ENCODE results near the gene LHFPL6. TPM values are rescaled to one million over a fixed set of nuclear protein-coding genes. Genes with fewer than 3 reads are reported as not detected.

Gene LHFPL6
- total RNA-seq, 2 donors from 2014 or later: 0.50 TPM; not detected in 1

DNA sequence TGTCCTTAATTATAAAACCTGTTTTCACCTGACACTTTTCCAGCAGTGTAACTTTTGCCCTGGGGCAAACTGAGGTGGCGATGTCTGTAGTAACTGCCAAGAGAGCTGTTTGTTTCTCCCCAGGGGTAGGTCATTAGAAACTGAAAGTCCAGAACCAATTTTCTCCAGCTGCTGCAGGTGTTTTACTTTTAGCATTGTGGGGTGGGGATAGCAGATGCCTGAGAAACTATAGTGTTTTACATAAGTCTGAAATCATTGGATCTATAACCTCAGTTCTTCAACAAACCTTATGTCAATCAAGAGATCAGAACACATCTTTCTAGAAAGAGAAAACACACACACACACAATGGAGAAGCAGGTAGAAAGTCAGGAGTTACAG is 92.7 kb downstream of the LHFPL6 start:
- Mint-ChIP-seq H3K4me1 (no peaks in the 10 kb centered on the region), H3K27me3 (peaks cover 28% of the 10 kb centered on the region), H3K36me3 (ENCODE audit: low read depth) (peaks cover 4% of the 10 kb centered on the region), H3K4me3 (no peak overlapping the region), H3K27ac (no peak overlapping the region)
- no peak for ATAC-seq
- no peaks in the 10 kb centered on the region for H3K9me3 ChIP-seq (ENCODE audit: control insufficient read depth, low read length, poor library complexity, severe bottlenecking)
- DNase-seq: no peak

DNA sequence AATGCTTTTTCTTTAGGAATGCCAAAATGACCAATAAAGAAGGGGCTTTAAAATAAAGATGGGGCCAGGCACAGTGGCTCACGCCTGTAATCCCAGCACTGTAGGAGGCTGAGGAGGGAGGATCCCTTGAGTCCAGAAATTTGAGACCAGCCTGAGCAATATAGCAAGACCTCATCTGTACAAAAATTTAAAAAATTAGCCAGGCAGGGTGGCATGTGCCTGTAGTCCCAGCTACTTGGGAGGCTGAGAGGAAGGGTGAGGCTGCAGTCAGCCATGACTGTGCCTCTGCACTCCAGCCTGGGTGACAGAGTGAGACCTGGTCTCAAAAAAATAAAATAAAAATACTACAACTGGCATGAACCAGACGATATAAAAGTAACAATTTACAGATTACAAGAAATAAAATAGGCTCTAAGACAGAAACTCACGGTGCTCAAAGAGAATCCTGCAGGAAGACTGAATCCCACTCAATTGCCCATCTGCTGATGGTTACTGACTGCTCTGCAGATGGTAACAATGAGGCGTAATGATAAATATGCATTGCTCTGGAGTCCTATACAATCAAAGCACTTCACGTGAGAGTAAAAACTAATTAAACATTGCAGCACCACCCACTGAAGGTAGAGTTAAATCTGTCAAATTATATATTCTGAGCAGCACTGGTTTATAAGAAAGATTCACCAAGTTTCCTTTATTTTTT is 93.2 kb downstream of the LHFPL6 start:
- Mint-ChIP-seq H3K27me3 (peaks cover 32% of the 10 kb centered on the region), H3K4me1 (peaks cover 3% of the 10 kb centered on the region), H3K36me3 (ENCODE audit: low read depth) (peaks cover 4% of the 10 kb centered on the region), H3K4me3 (no peak overlapping the region), H3K27ac (no peak overlapping the region)
- no peaks in the 10 kb centered on the region for H3K9me3 ChIP-seq (ENCODE audit: control insufficient read depth, low read length, poor library complexity, severe bottlenecking)
- ATAC-seq: no peak
- DNase-seq: no peak

DNA sequence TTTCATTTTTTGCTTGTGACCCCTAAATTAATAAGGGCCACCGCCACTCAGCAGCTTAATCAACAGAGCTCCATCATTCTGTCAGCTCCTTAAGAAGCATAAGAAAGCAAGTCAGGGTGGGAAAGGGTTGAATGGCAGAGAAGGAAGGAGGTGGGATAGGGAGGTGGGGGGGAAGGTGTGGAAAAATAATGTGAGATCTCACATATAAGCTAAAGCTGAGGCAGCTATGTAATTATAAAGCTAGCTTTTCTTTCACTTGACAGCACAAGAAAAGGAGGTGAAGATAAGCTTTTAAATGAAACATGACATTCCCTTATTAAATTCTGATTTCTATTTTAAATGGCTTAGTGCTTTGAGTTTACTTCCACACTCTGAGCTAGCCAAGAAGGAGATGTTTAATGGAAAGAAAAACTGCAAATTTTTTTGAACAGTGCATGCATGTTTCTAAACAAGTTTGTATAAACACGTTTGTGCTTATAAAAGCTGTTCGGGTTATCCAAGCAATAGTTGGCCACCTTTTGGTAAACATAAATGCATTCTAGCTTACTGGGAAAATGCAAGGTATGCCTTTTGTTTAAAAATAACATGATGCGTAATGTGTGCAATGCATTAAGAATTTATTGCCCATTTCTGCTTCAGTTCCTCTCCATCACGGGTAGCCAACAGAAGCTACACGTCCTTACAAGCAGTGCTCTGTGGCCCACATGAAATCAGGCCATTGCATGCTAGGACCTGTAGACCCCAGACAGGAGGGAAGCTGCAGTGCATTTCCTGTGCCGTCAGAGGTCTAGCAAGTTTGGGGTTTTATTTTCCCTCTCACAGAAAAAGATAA is 96.2 kb downstream of the LHFPL6 start:
- H3K4me3 Mint-ChIP-seq: no peak overlapping the region
- no peak for ATAC-seq
- H3K27me3 Mint-ChIP-seq: peaks cover 23% of the 10 kb centered on the region
- peaks cover 3% of the 10 kb centered on the region for H3K4me1 Mint-ChIP-seq
- H3K9me3 ChIP-seq (ENCODE audit: control insufficient read depth, low read length, poor library complexity, severe bottlenecking): no peaks in the 10 kb centered on the region
- no peak for DNase-seq
- H3K36me3 Mint-ChIP-seq (ENCODE audit: low read depth): peaks cover 2% of the 10 kb centered on the region
- H3K27ac Mint-ChIP-seq: no peak overlapping the region

DNA sequence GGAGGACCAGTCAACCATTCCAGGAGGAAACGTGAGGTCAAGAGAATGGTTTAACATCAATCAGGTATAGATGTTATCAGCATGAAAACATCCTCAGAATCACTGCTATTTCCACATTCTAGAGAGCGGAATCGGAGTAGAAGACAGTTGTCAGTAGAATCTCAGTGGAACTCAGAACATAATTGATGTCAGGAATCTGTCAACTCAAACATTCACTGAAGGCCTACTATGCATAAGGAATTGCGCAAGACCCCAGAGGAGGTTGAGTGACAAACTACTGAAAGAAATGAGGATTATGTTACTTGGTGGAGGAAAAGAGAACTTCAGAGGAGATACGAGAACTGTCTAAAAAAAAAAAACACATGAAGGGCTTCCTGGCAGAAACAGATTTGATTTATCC is 97.8 kb downstream of the LHFPL6 start:
- no peak for DNase-seq
- no peaks in the 10 kb centered on the region for H3K9me3 ChIP-seq (ENCODE audit: control insufficient read depth, low read length, poor library complexity, severe bottlenecking)
- Mint-ChIP-seq H3K27ac (peak overlapping the region; percentile 5), H3K4me3 (no peak overlapping the region), H3K36me3 (ENCODE audit: low read depth) (no peaks in the 10 kb centered on the region), H3K27me3 (peaks cover 22% of the 10 kb centered on the region), H3K4me1 (peaks cover 3% of the 10 kb centered on the region)
- no peak for ATAC-seq

- no peaks in the 10 kb centered on the region for H3K9me3 ChIP-seq (ENCODE audit: control insufficient read depth, low read length, poor library complexity, severe bottlenecking)
- Mint-ChIP-seq H3K4me3 (no peak overlapping the region), H3K4me1 (peaks cover 3% of the 10 kb centered on the region), H3K36me3 (ENCODE audit: low read depth) (no peaks in the 10 kb centered on the region), H3K27me3 (peaks cover 24% of the 10 kb centered on the region), H3K27ac (no peak overlapping the region)
- DNase-seq (no peak), ATAC-seq (no peak)
Measured at GRCh38 chr13:39503048-39503447, 99.9 kb downstream of the LHFPL6 start.

DNA sequence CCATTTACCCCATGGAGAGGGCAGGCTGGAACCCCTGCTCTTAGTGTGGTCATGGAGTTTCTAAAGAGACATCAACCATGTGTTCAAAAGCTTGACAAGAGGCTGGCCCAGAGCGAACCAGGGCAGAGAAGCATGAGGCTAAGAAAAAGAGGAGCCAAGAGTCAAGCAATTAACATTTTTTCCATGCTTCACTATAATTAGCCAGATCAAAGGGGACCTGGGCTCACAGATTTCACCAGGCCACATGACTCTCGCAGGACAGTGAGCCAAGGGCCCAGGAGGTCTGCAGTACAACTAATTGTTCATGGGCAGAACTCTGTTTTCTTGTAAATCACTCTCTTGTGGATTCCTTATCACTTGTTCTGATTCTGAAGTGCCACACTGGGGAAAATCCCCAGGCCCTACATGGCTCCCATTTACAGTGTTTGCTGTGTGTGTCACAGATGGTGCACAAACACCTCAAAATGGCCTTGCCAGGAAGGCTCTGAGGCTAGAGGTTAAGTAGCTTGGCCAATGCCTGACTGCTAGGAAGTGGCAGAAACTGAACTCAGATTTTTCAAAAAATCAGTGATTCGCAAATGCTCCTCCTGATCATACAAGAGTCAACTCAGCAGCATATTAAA is 101.2 kb downstream of the LHFPL6 start:
- H3K27ac Mint-ChIP-seq: no peak overlapping the region
- H3K4me1 Mint-ChIP-seq: peaks cover 3% of the 10 kb centered on the region
- H3K4me3 Mint-ChIP-seq: no peak overlapping the region
- DNase-seq (no peak), ATAC-seq (no peak)
- H3K9me3 ChIP-seq (ENCODE audit: control insufficient read depth, low read length, poor library complexity, severe bottlenecking): no peaks in the 10 kb centered on the region
- H3K36me3 Mint-ChIP-seq (ENCODE audit: low read depth): no peaks in the 10 kb centered on the region
- H3K27me3 Mint-ChIP-seq: peaks cover 29% of the 10 kb centered on the region

DNA sequence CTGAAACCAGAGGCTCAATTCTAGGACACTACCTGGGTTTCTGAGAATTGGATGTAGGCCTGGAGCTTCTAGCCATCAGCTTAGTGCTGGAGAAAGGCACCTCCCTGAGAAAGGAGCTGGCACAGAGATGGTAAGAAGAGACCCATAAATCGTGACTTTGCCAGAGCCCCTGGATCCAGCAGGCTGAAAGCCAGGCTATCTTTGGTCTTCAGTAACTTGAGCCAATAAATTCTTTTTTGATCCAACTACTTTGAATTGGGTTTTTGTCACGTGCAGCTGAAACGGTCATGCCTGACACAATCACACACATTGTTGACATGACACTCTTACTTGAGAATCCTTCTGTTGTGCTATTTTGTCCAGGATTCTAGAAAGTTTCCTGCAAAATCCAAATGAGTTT is 103.4 kb downstream of the LHFPL6 start:
- DNase-seq: no peak
- Mint-ChIP-seq H3K4me3 (no peak overlapping the region), H3K27me3 (peaks cover 27% of the 10 kb centered on the region), H3K36me3 (ENCODE audit: low read depth) (no peaks in the 10 kb centered on the region), H3K4me1 (no peaks in the 10 kb centered on the region), H3K27ac (no peak overlapping the region)
- ATAC-seq: no peak
- no peaks in the 10 kb centered on the region for H3K9me3 ChIP-seq (ENCODE audit: control insufficient read depth, low read length, poor library complexity, severe bottlenecking)

- H3K36me3 Mint-ChIP-seq (ENCODE audit: low read depth): no peaks in the 10 kb centered on the region
- no peaks in the 10 kb centered on the region for H3K4me1 Mint-ChIP-seq
- peaks cover 25% of the 10 kb centered on the region for H3K27me3 Mint-ChIP-seq
- DNase-seq (no peak), ATAC-seq (no peak)
- no peak overlapping the region for H3K4me3 Mint-ChIP-seq
- no peak overlapping the region for H3K27ac Mint-ChIP-seq
- no peaks in the 10 kb centered on the region for H3K9me3 ChIP-seq (ENCODE audit: control insufficient read depth, low read length, poor library complexity, severe bottlenecking)
Measured at GRCh38 chr13:39498471-39499114, 104.4 kb downstream of the LHFPL6 start.

GRCh38 chr13:39496506-39496905 is 106.5 kb downstream of the LHFPL6 start:
- no peak overlapping the region for H3K27ac Mint-ChIP-seq
- H3K4me3 Mint-ChIP-seq: no peak overlapping the region
- no peaks in the 10 kb centered on the region for H3K36me3 Mint-ChIP-seq (ENCODE audit: low read depth)
- ATAC-seq (no peak), DNase-seq (no peak)
- H3K4me1 Mint-ChIP-seq: no peaks in the 10 kb centered on the region
- no peaks in the 10 kb centered on the region for H3K9me3 ChIP-seq (ENCODE audit: control insufficient read depth, low read length, poor library complexity, severe bottlenecking)
- peaks cover 25% of the 10 kb centered on the region for H3K27me3 Mint-ChIP-seq

GRCh38 chr13:39494633-39495032 is 108.4 kb downstream of the LHFPL6 start:
- ATAC-seq (no peak), DNase-seq (no peak)
- Mint-ChIP-seq H3K27me3 (peaks cover 33% of the 10 kb centered on the region), H3K4me1 (no peaks in the 10 kb centered on the region), H3K27ac (no peak overlapping the region), H3K4me3 (no peak overlapping the region), H3K36me3 (ENCODE audit: low read depth) (no peaks in the 10 kb centered on the region)
- no peaks in the 10 kb centered on the region for H3K9me3 ChIP-seq (ENCODE audit: control insufficient read depth, low read length, poor library complexity, severe bottlenecking)

DNA sequence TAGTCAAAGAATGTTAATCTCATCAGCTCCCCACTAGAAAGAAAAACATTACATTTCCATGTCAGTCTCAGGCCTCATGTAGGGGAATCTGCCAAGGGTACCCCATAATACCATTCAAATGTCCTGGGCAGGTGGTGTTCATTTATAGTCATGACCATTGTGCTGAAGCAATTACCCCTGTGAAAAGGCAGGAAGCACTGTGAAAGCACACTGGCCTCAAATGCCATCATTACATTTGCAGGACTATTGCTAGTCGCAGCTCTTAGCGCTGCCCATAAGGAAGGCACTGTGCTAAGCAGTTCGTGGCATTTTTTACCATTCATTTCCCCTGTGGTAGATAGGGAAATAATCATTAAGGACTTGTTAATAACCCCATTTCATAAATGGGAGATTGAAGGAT is 109.0 kb downstream of the LHFPL6 start:
- no peaks in the 10 kb centered on the region for H3K9me3 ChIP-seq (ENCODE audit: control insufficient read depth, low read length, poor library complexity, severe bottlenecking)
- Mint-ChIP-seq H3K27me3 (peaks cover 33% of the 10 kb centered on the region), H3K4me3 (no peak overlapping the region), H3K36me3 (ENCODE audit: low read depth) (no peaks in the 10 kb centered on the region), H3K27ac (no peak overlapping the region), H3K4me1 (no peaks in the 10 kb centered on the region)
- ATAC-seq (no peak), DNase-seq (no peak)

- DNase-seq (no peak), ATAC-seq (no peak)
- Mint-ChIP-seq H3K4me1 (no peaks in the 10 kb centered on the region), H3K36me3 (ENCODE audit: low read depth) (no peaks in the 10 kb centered on the region), H3K27ac (no peak overlapping the region), H3K4me3 (no peak overlapping the region), H3K27me3 (peaks cover 19% of the 10 kb centered on the region)
- no peaks in the 10 kb centered on the region for H3K9me3 ChIP-seq (ENCODE audit: control insufficient read depth, low read length, poor library complexity, severe bottlenecking)
Measured at GRCh38 chr13:39490136-39490535, 112.9 kb downstream of the LHFPL6 start.

GRCh38 chr13:39486758-39487157 is 116.2 kb downstream of the LHFPL6 start:
- no peaks in the 10 kb centered on the region for H3K9me3 ChIP-seq (ENCODE audit: control insufficient read depth, low read length, poor library complexity, severe bottlenecking)
- Mint-ChIP-seq H3K27me3 (peaks cover 29% of the 10 kb centered on the region), H3K36me3 (ENCODE audit: low read depth) (no peaks in the 10 kb centered on the region), H3K4me1 (no peaks in the 10 kb centered on the region), H3K27ac (no peak overlapping the region), H3K4me3 (no peak overlapping the region)
- DNase-seq (no peak), ATAC-seq (no peak)

Data from T-helper 17 cell (primary cell).